K562 (cell line): Measurements from ENCODE around the gene JAKMIP2. TPM values are rescaled to one million over a fixed set of nuclear protein-coding genes. Genes with fewer than 3 reads are reported as not detected.

ENCODE experiments used
- ATAC-seq: fragments of 200-7000 bp; cut with Tn5 transposase; 3 replicates; pipeline ENCODE4 v1.9.1; 2020; ENCODE audit warnings: moderate library complexity
- BruUV-seq: library from RNA; stranded (reverse); fragments of 400-500 nt; replicated peaks from 2 replicates; lab custom pipeline; 2021; lab: Mats Ljungman, UMichigan
- CTCF ChIA-PET: fragments of 300-600 bp; formaldehyde crosslinking; extraction: SDS; loops from one replicate; lab custom pipeline; 2021; ENCODE audit warnings: low intra/inter-chr PET ratio; lab: Yijun Ruan, JAX
- POLR2A ChIA-PET: fragments of 300-600, 350-650 bp; sonication (Branson Sonifier 250); formaldehyde crosslinking; extraction: SDS; loops from one replicate; lab custom pipeline; 2021; ENCODE audit warnings: antibody characterized with exemption, inconsistent platforms; lab: Yijun Ruan, JAX
- DNase-seq, 4 experiments: peaks; one replicate each; pipeline versions ENCODE4 v3.0.0 to v3.0.0-alpha.2; 2011 to 2018; ENCODE audit warnings: low spot score in 3 of 4, mixed read lengths in 3 of 4; ENCODE audit errors: extremely low read depth in 1 of 4
- FAIRE-seq: peaks from 2 replicates; lab custom pipeline; 2011; peaks lifted over from hg19 to GRCh38; lab: Jason Lieb, UNC
- H2AFZ ChIP-seq: 2 replicates; pipeline ENCODE4 v1.6.0; 2011; ENCODE audit warnings: low read depth, low read length, control low read depth, inconsistent platforms
- H3K27ac ChIP-seq: fragments of 200-600 bp; 3 replicates; pipeline ENCODE4 v1.8.0; 2011; ENCODE audit warnings: low read depth, mild to moderate bottlenecking, control low read depth, inconsistent platforms, low read length, moderate library complexity, mixed read lengths; ENCODE audit errors: extremely low read depth
- H3K27me3 ChIP-seq, 2 experiments: fragments of 300-600 bp in 1 of 2; 2 replicates in 1 of 2; 3 replicates in 1 of 2; pipeline versions ENCODE4 v1.6.0 to v1.8.0; 2011; ENCODE audit warnings: inconsistent platforms in 2 of 2, low read length in 2 of 2, mild to moderate bottlenecking in 1 of 2, mixed read lengths in 1 of 2, moderate library complexity in 1 of 2; ENCODE audit not compliant: control insufficient read depth in 2 of 2, insufficient read depth in 2 of 2
- H3K36me3 ChIP-seq: fragments of 300-600 bp; 3 replicates; pipeline ENCODE4 v1.8.0; 2011; ENCODE audit warnings: mild to moderate bottlenecking, low read length, inconsistent platforms; ENCODE audit not compliant: control insufficient read depth, insufficient read depth
- H3K4me1 ChIP-seq, 2 experiments: fragments of 200-600 bp in 1 of 2; replicated peaks in 1 of 2; 2 replicates in 1 of 2; 3 replicates in 1 of 2; pipeline versions ENCODE4 v1.5.1 to v1.8.0; 2011; ENCODE audit warnings: inconsistent platforms in 2 of 2, low read length in 2 of 2, mild to moderate bottlenecking in 1 of 2, mixed read lengths in 1 of 2, moderate library complexity in 1 of 2; ENCODE audit not compliant: control insufficient read depth in 2 of 2, insufficient read depth in 2 of 2
- H3K4me2 ChIP-seq: 2 replicates; pipeline ENCODE4 v1.6.1; 2011; ENCODE audit warnings: low read length, control low read depth, inconsistent platforms, mixed read lengths; ENCODE audit not compliant: insufficient read depth
- H3K4me3 ChIP-seq: fragments of 200-600 bp; sonication (generic), shearing (Covaris generic); 2 replicates; pipeline ENCODE4 v1.5.1; 2016; ENCODE audit warnings: control low read depth, inconsistent platforms
- H3K79me2 ChIP-seq: fragments of 200-600 bp; 3 replicates; pipeline ENCODE4 v1.8.0; 2011; ENCODE audit warnings: low read length, inconsistent platforms; ENCODE audit not compliant: control insufficient read depth, insufficient read depth
- H3K9ac ChIP-seq, 2 experiments: 2 replicates each; pipeline versions ENCODE4 v1.6.0 to v1.6.1; 2011; ENCODE audit warnings: low read depth in 2 of 2, low read length in 2 of 2, control low read depth in 1 of 2, inconsistent platforms in 1 of 2, mild to moderate bottlenecking in 1 of 2, mixed read lengths in 1 of 2; ENCODE audit not compliant: insufficient read depth in 1 of 2
- H3K9me1 ChIP-seq: one replicate; pipeline ENCODE4 v1.6.0; 2011; ENCODE audit warnings: inconsistent platforms, mild to moderate bottlenecking, low read length, moderate library complexity; ENCODE audit not compliant: control insufficient read depth, insufficient read depth
- H3K9me3 ChIP-seq: replicated peaks from 2 replicates; pipeline ENCODE4 v1.5.1; 2011; ENCODE audit warnings: low read depth, low read length, inconsistent platforms; ENCODE audit not compliant: control insufficient read depth, insufficient read depth
- H4K20me1 ChIP-seq: replicated peaks from 2 replicates; pipeline ENCODE4 v1.6.1; 2011; ENCODE audit warnings: low read length, inconsistent platforms, mixed read lengths; ENCODE audit not compliant: control insufficient read depth, insufficient read depth
- HDAC3 ChIP-seq: fragments of 450-650 bp; IDR thresholded peaks from 2 replicates; pipeline ENCODE4 v1.6.1; 2018; ENCODE audit warnings: borderline replicate concordance, mild to moderate bottlenecking, moderate library complexity; ENCODE audit not compliant: partially characterized antibody
- MAFF ChIP-seq: IDR thresholded peaks from 2 replicates; pipeline ENCODE4 v1.6.1; 2012; ENCODE audit warnings: low read length, improper control_type of control experiment
- RBFOX2 ChIP-seq: fragments of 200-400 bp; formaldehyde crosslinking; IDR thresholded peaks from 2 replicates; pipeline ENCODE4 v1.6.1; 2017; ENCODE audit warnings: low read depth, mild to moderate bottlenecking, low read length, moderate library complexity
- RBM17 ChIP-seq: fragments of 200-400 bp; formaldehyde crosslinking; IDR thresholded peaks from 2 replicates; pipeline ENCODE4 v1.6.1; 2017; ENCODE audit warnings: low read depth, mild to moderate bottlenecking, low read length, borderline replicate concordance
- YBX1 ChIP-seq: fragments of 450-650 bp; IDR thresholded peaks from 2 replicates; pipeline ENCODE4 v1.7.1; 2016; ENCODE audit warnings: mild to moderate bottlenecking
- ZNF408 ChIP-seq: fragments of 250-450 bp; sonication (Bioruptor Pico); IDR thresholded peaks from 2 replicates; pipeline ENCODE4 v1.4.0; 2020; ENCODE audit warnings: low read depth, mild to moderate bottlenecking, moderate library complexity
- ZNF586 ChIP-seq: fragments of 450-650 bp; formaldehyde crosslinking; conservative IDR thresholded peaks from 2 replicates; pipeline ENCODE4 v1.4.0; 2020; ENCODE audit warnings: mild to moderate bottlenecking, moderate library complexity
- WGBS: fragments of 100-300 bp; shearing (Covaris generic); methylation state at CpG from one replicate; pipeline ENCODE4 v1.1.6; 2016; ENCODE audit warnings: low coverage, mixed read lengths; ENCODE audit not compliant: insufficient coverage; ENCODE audit errors: missing lambda C conversion rate; 5-methylcytosine and 5-hydroxymethylcytosine counted together
- in situ Hi-C: fragments of 300-500 bp; cut with MboI; formaldehyde crosslinking; loops from 4 replicates; pipeline ENCODE4 v1.15.0; 2018; ENCODE audit warnings: inconsistent platforms, mixed read lengths
- intact Hi-C: fragments of 100-400 bp; cut with micrococcal nuclease; formaldehyde crosslinking; loops from 2 replicates; pipeline ENCODE4 v1.14.2; 2022
- polyA plus RNA-seq, 8 experiments: library from polyadenylated mRNA; depleted of rRNA in 4 of 8; stranded (reverse) in 5 of 8; unstranded in 3 of 8; fragments of >200 nt; fragmentation: Nextera tagmentation in 2 of 8; fragmentation: Illumina TruSeq in 1 of 8; extraction: Ambion mirVana in 2 of 8; extraction: Trizol in 1 of 8; gene quantifications; 2 replicates each; pipeline versions ENCODE4 v1.2.1 to v1.2.3, GENCODE V29; 2011 to 2014; ENCODE audit warnings: inconsistent platforms in 1 of 8, missing spikeins in 1 of 8
- total RNA-seq, 7 experiments: library from RNA; depleted of rRNA in 6 of 7; stranded (reverse); fragments of >200 nt in 6 of 7; fragmentation: Illumina TruSeq in 2 of 7; extraction: Trizol in 2 of 7; gene quantifications; 2 replicates each; pipeline versions ENCODE4 v1.2.1 to v1.2.3, GENCODE V29; 2011 to 2021; ENCODE audit warnings: low replicate concordance in 1 of 7
- TF ChIP-seq, protein P1 (sequence below), 2 experiments: fragments of 450-650 bp; IDR thresholded peaks; 2 replicates each; pipeline ENCODE4 v1.6.1; 2016; ENCODE audit warnings: mild to moderate bottlenecking in 2 of 2, borderline replicate concordance in 1 of 2, low read depth in 1 of 2, moderate library complexity in 1 of 2
- TF ChIP-seq, protein P2 (sequence below): fragments of 150-350 bp; IDR thresholded peaks from 2 replicates; pipeline ENCODE4 v1.6.1; 2014; ENCODE audit warnings: low read depth, mild to moderate bottlenecking, low read length, borderline replicate concordance

The JAKMIP2 gene
- total and polyA plus RNA-seq, 9 of the 15 experiments (the other 6 are each of a cell fraction or from before 2014, with no cell fraction given) = not detected

DNA sequence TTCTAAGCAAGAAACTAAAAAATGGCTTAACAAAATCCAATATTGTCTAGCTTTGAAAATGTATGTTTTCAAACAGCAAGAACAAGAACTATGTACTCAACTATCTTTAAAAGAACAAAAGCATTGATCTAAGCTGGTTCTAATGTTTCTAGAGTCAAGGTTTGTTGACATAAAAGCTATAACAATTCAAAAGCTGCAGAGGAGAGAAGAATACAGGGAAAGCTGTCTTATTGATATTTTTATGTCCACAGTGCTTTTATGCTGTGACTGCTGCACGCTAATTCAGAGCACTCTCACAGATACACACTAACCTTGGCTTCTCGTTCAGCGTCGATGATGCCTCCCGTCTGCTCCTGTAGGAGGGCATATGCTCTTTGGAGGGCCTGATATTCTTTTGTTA lies 143.2 kb downstream of the JAKMIP2 start:
- ChIA-PET POLR2A (no interaction called here), CTCF (interaction anchor here (0.6 kb wide), 1 partner anchor 1201 kb away, joined by 3 read pairs; no protein-coding TSS in a partner anchor)
- no peaks in the 10 kb centered on the region for H3K9me3 ChIP-seq
- no peak for FAIRE-seq
- in situ Hi-C loops (no loop called here), intact Hi-C loops (no loop called here)
- no peak overlapping the region for H3K4me2 ChIP-seq
- DNase-seq = no peak
- 0% methylated on average over 5 of the region's 5 CpGs for WGBS
- no peaks in the 10 kb centered on the region for H3K9me1 ChIP-seq
- H2AFZ ChIP-seq = no peak overlapping the region
- H3K9ac ChIP-seq = no peak overlapping the region
- ATAC-seq = no peak
- no TSS peak for BruUV-seq
- H3K27me3 ChIP-seq = no peaks in the 10 kb centered on the region
- no peaks in the 10 kb centered on the region for H3K4me1 ChIP-seq
- no peak overlapping the region for H3K4me3 ChIP-seq
- no peaks in the 10 kb centered on the region for H4K20me1 ChIP-seq
- H3K27ac ChIP-seq = no peak overlapping the region
- H3K36me3 ChIP-seq = no peaks in the 10 kb centered on the region
- no peaks in the 10 kb centered on the region for H3K79me2 ChIP-seq
- no peak for TF ChIP-seq RBM17
- TF ChIP-seq MAFF = no peak
- no peak for TF ChIP-seq ZNF408 (CRISPR knock-in tag)
- no peak for TF ChIP-seq HDAC3
- TF ChIP-seq, protein P1, sequence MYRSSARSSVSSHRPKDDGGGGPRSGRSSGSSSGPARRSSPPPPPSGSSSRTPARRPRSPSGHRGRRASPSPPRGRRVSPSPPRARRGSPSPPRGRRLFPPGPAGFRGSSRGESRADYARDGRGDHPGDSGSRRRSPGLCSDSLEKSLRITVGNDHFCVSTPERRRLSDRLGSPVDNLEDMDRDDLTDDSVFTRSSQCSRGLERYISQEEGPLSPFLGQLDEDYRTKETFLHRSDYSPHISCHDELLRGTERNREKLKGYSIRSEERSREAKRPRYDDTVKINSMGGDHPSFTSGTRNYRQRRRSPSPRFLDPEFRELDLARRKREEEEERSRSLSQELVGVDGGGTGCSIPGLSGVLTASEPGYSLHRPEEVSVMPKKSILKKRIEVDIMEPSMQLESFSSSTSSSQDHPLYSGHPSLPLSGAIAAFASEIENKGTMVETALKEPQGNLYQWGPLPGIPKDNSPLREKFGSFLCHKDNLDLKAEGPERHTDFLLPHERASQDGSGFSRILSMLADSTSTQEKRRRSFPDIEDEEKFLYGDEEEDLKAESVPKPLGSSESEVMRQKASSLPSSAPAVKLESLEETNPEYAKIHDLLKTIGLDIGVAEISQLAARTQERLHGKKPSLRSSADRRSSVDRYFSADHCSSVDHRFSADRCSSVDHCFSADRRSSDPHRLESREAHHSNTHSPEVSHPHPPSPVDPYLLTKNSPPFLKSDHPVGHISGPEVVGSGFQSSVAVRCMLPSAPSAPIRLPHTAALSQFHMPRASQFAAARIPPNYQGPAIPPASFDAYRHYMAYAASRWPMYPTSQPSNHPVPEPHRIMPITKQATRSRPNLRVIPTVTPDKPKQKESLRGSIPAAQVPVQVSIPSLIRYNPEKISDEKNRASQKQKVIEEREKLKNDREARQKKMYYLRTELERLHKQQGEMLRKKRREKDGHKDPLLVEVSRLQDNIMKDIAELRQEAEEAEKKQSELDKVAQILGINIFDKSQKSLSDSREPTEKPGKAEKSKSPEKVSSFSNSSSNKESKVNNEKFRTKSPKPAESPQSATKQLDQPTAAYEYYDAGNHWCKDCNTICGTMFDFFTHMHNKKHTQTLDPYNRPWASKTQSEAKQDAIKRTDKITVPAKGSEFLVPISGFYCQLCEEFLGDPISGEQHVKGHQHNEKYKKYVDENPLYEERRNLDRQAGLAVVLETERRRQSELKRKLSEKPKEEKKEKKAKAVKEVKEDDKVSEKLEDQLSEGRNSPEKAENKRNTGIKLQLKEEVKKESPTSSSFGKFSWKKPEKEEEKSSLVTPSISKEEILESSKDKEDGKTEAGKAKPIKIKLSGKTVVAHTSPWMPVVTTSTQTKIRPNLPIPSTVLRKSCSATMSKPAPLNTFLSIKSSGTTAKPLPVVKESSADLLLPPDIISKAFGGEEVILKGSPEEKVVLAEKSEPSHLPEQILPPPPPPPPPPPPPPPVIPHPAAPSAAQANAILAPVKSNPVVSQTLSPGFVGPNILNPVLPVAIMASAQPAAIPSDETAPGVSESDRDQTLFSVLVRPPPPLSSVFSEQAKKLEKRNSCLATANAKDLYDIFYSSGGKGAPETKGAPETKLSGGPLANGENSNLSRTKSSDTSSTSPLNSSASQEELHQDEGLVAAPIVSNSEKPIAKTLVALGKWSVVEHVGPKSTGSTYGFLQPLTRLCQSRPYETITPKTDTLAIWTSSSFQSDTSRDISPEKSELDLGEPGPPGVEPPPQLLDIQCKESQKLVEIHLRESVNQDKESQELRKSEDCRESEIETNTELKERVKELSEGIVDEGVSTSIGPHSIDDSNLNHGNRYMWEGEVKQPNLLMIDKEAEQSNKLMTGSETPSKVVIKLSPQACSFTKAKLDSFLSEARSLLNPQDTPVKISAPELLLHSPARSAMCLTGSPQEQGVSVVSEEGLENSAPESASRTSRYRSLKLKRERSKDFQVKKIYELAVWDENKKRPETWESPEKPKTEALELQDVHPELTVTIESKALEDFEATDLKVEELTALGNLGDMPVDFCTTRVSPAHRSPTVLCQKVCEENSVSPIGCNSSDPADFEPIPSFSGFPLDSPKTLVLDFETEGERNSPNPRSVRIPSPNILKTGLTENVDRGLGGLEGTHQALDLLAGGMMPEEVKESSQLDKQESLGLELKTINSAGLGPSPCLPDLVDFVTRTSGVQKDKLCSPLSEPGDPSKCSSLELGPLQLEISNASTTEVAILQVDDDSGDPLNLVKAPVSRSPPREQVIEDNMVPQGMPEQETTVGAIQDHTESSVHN (IDR thresholded peaks at IDR 0.05; ENCODE audit: borderline replicate concordance in 1 of 2, low read depth in 1 of 2) = no peak
- no peak for TF ChIP-seq RBFOX2
- TF ChIP-seq, protein P2, sequence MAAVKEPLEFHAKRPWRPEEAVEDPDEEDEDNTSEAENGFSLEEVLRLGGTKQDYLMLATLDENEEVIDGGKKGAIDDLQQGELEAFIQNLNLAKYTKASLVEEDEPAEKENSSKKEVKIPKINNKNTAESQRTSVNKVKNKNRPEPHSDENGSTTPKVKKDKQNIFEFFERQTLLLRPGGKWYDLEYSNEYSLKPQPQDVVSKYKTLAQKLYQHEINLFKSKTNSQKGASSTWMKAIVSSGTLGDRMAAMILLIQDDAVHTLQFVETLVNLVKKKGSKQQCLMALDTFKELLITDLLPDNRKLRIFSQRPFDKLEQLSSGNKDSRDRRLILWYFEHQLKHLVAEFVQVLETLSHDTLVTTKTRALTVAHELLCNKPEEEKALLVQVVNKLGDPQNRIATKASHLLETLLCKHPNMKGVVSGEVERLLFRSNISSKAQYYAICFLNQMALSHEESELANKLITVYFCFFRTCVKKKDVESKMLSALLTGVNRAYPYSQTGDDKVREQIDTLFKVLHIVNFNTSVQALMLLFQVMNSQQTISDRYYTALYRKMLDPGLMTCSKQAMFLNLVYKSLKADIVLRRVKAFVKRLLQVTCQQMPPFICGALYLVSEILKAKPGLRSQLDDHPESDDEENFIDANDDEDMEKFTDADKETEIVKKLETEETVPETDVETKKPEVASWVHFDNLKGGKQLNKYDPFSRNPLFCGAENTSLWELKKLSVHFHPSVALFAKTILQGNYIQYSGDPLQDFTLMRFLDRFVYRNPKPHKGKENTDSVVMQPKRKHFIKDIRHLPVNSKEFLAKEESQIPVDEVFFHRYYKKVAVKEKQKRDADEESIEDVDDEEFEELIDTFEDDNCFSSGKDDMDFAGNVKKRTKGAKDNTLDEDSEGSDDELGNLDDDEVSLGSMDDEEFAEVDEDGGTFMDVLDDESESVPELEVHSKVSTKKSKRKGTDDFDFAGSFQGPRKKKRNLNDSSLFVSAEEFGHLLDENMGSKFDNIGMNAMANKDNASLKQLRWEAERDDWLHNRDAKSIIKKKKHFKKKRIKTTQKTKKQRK = no peak
- TF ChIP-seq YBX1 = no peak
- no peak for TF ChIP-seq ZNF586
